ENCODE measurements around the gene CGA.

The CGA gene

GRCh38 chr6:87089135-87089534, 5.8 kb downstream of the CGA start:
- DNase-seq (ENCODE audit: low read depth in 2 of 2) = no peak

GRCh38 chr6:87088076-87088475, 6.8 kb downstream of the CGA start:
- DNase-seq (ENCODE audit: low read depth in 2 of 2) = no peak

DNA sequence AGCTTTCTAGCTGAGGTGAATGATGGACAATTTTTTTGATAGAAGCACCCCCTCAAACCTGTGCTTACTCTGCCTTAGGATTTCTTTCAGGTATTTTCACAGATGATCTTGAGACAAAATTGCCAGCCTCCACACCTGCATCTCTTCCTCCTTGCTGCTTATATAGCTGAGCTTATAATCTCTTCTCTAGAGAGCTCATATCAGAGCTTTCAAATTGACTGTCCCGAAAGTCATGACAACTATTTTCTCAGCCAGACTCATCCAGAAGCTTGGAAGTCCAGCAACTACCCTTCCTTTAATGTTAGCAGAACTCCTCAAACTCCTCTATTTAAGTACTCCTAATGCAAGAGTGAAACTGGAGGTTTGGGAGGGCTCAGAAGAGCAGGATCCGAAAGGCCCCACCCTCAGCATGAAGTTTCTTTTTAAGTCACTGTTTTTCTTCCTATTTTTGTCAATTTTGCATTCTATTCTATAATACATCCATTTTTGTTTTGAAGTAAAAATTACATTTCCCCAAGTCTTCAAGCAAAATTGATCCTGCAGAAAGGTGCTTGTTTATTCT, 12.7 kb downstream of the CGA start:
- DNase-seq (ENCODE audit: low read depth in 2 of 2) = no peak

GRCh38 chr6:87078983-87079616, 15.8 kb downstream of the CGA start:
- peak in 1 of 2 donors; percentile 12 for DNase-seq (ENCODE audit: low read depth in 2 of 2)

- no peak for DNase-seq (ENCODE audit: low read depth in 2 of 2)
Observed at GRCh38 chr6:87075168-87075567, 19.7 kb downstream of the CGA start.

DNA sequence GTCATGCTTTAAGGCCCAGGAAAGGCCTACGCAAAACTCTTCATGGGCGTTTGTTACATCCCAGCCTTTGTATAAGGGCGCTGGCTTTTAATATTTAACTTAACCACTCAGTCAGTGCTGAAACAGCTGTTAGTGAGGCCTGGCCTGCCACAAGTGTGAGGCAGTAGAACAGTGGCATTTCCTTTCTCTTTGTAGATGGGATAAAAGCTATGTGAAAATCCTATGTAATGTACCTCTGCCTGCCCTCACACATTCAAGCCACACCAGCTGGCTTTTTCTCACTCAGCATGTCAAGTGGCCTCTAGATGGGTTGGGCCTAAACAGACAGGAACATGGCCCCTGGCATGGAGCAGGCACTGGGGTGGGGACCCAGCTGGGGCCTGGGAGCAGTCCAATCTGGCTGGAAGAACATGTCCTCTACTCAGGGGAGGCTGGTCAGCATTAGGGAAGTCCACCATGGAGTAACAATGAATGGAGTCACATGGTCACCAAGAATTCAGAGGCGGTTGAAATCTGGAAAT, 20.7 kb downstream of the CGA start:
- no peak for DNase-seq (ENCODE audit: low read depth in 2 of 2)

GRCh38 chr6:87071683-87072082, 23.2 kb downstream of the CGA start:
- DNase-seq (ENCODE audit: low read depth in 2 of 2) = no peak

DNA sequence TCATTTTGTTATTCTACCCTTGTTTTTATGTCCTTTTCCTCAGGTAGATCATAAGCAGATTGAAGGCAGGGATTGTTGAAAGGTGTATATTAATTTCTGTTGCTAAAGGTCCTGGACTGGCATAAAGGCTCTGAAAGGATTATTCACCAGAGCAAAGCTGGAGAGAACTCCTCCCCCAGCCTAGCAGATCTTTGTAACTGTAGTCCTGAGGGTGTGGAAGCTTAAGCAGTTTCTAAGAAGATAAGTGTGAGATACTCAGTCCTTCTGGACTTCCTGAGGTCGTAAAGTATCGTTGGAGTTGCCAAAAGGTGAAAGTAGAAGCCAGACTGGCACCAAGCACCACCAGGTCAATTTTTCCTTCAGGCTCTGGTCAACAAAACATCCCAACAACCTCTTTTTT, 24.2 kb downstream of the CGA start:
- DNase-seq (ENCODE audit: low read depth in 2 of 2) = no peak

DNA sequence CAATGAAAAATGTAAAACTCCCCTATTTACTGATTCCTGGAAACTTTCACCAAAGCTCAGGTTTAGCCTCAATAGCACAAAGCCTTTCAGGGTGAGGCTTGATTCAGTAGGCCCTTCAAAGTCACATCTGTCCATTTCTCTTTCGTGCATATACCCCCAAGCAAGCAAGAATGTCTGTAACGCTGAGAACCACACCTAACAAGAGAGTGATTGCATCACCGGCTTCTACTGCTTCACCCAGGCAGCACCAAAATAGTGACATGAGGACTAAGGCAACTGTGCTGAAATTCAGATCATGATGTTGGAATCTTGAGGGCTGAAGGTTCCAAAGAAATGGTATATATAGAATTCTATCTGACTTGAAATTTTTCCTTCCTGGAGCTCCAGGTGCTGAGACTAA, 26.1 kb downstream of the CGA start:
- no peak for DNase-seq (ENCODE audit: low read depth in 2 of 2)

- no peak for DNase-seq (ENCODE audit: low read depth in 2 of 2)
Observed at GRCh38 chr6:87066449-87067333, 28.2 kb downstream of the CGA start.

GRCh38 chr6:87065117-87065516, 29.8 kb downstream of the CGA start:
- no peak for DNase-seq (ENCODE audit: low read depth in 2 of 2)

DNA sequence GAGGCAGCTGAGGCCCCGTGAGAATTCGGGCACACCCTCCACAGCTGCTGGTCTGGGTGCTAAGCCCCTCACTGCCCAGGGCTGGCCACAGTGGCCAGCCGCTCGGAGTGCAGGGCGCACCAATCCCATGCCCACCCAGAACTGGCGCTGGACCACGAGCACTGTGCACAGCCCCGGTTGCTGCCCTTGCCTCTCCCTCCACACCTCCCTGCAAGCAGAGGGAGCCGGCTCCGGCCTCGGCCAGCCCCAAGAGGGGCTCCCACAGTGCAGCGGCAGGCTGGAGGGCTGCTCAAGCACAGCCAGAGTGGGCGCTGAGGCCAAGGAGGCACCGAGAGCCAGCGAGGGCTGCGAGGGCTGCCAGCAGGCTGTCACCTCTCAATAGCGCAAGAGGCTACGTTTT, 35.0 kb downstream of the CGA start:
- DNase-seq (ENCODE audit: low read depth in 2 of 2) = no peak

DNA sequence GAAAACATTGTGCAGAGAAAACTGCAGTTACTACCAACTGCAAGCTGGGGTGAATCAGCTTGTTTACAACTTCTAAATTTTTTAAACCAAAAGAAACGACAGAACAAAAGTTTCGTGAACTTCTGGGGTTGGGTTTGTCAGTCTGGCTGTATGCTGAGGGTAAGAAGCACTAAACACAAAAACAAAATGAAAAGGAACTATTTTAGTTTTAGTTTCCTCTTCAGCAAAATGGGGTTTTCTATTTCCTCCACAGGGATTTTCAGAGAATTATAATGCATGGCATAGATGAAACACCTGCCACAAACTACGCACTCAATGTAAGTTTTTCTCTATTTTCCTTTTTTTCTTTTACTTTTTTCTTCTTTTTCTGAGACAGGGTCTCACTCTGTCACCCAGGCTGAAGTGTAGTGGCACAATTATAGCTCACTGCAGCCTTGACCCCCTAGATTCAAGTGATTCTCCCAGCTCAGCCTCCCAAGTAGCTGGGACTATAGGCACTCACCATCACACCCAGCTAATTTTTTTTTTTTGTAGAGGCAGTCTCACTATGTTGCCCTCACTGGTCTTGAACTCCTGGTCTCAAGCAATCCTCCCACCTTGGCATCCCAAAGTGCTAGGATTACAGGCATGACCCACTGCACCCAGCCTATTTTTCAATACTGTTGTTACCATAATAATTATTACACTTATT, 40.6 kb downstream of the CGA start:
- DNase-seq (ENCODE audit: low read depth in 2 of 2) = no peak

GRCh38 chr6:87053312-87053711, 41.6 kb downstream of the CGA start:
- DNase-seq (ENCODE audit: low read depth in 2 of 2) = no peak

- DNase-seq (ENCODE audit: low read depth in 2 of 2) = no peak
Observed at GRCh38 chr6:87049779-87050178, 45.1 kb downstream of the CGA start.

DNA sequence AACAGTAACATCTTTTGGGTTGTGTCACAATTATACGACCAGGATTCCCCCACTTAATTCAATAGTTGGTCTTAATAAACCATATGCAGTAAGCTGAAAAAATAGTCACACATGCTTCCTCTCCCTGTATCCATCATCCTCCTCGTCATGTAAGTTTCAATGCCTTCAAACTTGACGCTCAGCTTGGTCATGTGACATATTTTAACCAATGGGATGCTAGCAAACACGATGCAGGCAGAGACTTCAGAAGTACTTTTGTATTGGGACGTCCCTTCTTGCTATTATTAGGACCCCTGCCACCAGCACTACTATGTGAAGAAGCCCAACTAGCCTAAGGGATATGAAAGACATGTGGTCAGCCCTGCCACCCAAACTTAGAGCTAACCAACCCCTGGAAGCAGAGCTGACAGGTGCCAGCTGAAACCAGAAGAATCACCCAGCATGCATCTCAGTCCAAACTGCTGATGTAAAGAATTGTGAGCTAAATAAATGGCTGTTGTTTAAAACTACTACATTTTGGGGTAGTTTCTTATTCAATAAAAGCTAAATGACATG, 49.3 kb downstream of the CGA start:
- no peak for DNase-seq (ENCODE audit: low read depth in 2 of 2)

DNA sequence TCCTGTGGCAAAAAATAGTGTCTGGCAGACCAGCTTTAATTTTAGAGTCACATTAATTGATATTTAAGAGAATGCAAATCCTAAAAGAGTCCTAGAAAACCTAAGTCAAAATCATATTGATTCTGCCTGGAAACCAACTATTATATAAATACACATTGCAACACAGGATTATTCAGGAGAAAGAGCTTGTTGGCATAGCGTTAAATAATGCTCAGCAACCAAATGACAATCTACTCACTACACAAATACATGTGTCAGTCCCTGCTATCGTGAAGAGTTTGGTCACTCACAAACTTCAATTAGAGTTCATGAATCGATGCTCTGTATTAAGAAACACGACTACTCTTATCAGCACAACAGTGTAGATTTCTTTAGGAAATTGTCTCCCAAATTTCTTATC, 54.2 kb downstream of the CGA start:
- DNase-seq (ENCODE audit: low read depth in 2 of 2) = no peak
